ENCODE measurements around the gene CDC42BPG. TPM values are rescaled to one million over a fixed set of nuclear protein-coding genes. Genes with fewer than 3 reads are reported as not detected.

CDC42BPG gene
- total and polyA plus RNA-seq, 9 of the 15 experiments (the other 6 are each of a cell fraction or from before 2014, with no cell fraction given): 0.04 to 8.8 (median 2.1) TPM

GRCh38 chr11:64802370-64803157 lies 41.9 kb downstream of the CDC42BPG start (continued):
- TF ChIP-seq ELK1 (CRISPR knock-in tag; IDR thresholded peaks at IDR 0.05) (no peak), ZBTB11 (CRISPR knock-in tag; IDR thresholded peaks at IDR 0.05) (no peak), TRIM25 (IDR thresholded peaks at IDR 0.05; ENCODE audit: borderline replicate concordance) (no peak), MCM3 (IDR thresholded peaks at IDR 0.05) (no peak), NFRKB (IDR thresholded peaks at IDR 0.05; ENCODE audit: low read depth) (no peak), ATF3 (IDR thresholded peaks at IDR 0.05) (no peak), ATF3 (CRISPR knock-in tag; conservative IDR thresholded peaks at IDR 0.05) (no peak), ZNF655 (CRISPR knock-in tag; IDR thresholded peaks at IDR 0.05) (no peak), ZNF586 (CRISPR knock-in tag; conservative IDR thresholded peaks at IDR 0.05) (no peak), ZZZ3 (IDR thresholded peaks at IDR 0.05) (no peak), THRB (CRISPR knock-in tag; conservative IDR thresholded peaks at IDR 0.05) (no peak), TFAP4 (CRISPR knock-in tag; IDR thresholded peaks at IDR 0.05; ENCODE audit: borderline replicate concordance) (0 out of 2 replicates have a peak, but pooled peaks have one; percentile 31), SMAD3 (CRISPR knock-in tag; conservative IDR thresholded peaks at IDR 0.05) (no peak), ZNF124 (CRISPR knock-in tag; IDR thresholded peaks at IDR 0.05) (no peak), GABPB2 (CRISPR knock-in tag; conservative IDR thresholded peaks at IDR 0.05) (no peak), ZNF830 (CRISPR knock-in tag; IDR thresholded peaks at IDR 0.05) (no peak)

Data from K562 (cell line).